Right lobe of liver (tissue), 4 donors: ENCODE results near the gene SDK1.

Source experiments
- CTCF ChIP-seq, 4 donors: fragments of 200-600 bp in 3 of 4; fragments of 450-650 bp in 1 of 4; IDR thresholded peaks; one replicate each; pipeline versions ENCODE4 v1.5.1 to v1.8.0; 2016 to 2022; ENCODE audit warnings: antibody characterized with exemption in 4 of 4, mild to moderate bottlenecking in 2 of 4
- POLR2A ChIP-seq: fragments of 450-650 bp; IDR thresholded peaks from one replicate; pipeline ENCODE4 v1.6.1; 2017; ENCODE audit warnings: antibody characterized with exemption, mild to moderate bottlenecking
- donor health status: DM: no; HTN: no; CAD: no.
- donor health status: DM: no; HTN: no; CAD: no.
- donor health status: DM: no; HTN: yes; CAD: no.

DNA sequence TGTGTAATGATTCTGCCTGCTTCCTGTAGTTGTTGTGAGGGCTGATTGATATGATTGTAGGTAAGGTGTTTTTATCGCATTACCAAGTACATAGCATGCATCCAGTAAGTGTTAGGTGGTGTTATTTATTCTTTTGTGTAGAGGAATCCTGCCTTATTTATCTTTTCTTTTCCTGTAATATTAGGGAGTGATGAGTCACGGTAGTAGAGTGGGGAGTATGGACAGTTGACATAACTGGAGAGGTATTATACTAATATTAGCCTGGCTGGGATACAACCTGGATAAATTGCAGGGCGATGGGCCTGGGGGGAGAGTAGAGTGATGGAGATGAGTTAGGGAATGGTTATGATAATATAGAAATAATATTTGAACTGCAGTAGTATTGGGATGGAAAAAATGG is 9.8 kb downstream of the SDK1 start:
- TF ChIP-seq CTCF (IDR thresholded peaks at IDR 0.05), result no peak
- no peak for TF ChIP-seq POLR2A
